Measurements from ENCODE around the gene TSPOAP1.

Gene TSPOAP1

DNA sequence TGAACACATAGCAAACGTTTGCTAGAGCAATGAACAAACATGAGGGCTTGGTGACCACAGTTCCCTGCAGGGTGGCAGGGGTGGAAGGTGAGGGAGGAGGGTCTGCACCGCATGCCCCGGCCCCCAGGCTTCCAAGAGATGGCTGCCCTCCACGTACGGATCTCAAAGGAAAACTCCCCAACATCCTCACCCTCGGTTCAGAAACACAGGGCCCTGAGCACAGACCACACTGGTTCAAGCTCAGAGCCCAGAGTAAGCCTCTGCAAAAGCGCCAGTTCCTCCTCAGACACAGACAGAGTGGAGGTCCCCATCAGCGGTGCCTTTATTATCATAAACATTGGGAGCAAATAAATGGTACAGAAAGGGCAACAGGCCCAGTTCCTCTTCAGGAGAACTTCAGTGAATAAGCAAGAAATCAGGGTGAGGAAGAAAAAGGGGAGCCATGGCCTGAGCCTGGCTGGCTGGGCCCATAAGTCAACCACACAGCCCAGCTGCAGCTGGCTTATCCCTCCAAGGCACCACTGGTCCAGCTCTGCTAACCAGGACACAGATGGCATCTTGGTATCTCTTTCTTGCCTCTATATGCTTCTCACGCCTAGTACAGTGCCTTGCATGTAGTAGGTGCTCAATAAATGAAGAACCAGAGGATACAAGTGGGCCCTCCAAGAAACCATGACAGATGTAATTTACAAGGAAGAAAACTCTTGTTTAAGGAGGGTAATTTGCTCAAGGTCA is 58.9 kb downstream of the TSPOAP1 start:
- DNase-seq (ENCODE audit: low spot score) (no peak), ATAC-seq (ENCODE audit: low read depth) (no peak)
- TF ChIP-seq, protein P1, sequence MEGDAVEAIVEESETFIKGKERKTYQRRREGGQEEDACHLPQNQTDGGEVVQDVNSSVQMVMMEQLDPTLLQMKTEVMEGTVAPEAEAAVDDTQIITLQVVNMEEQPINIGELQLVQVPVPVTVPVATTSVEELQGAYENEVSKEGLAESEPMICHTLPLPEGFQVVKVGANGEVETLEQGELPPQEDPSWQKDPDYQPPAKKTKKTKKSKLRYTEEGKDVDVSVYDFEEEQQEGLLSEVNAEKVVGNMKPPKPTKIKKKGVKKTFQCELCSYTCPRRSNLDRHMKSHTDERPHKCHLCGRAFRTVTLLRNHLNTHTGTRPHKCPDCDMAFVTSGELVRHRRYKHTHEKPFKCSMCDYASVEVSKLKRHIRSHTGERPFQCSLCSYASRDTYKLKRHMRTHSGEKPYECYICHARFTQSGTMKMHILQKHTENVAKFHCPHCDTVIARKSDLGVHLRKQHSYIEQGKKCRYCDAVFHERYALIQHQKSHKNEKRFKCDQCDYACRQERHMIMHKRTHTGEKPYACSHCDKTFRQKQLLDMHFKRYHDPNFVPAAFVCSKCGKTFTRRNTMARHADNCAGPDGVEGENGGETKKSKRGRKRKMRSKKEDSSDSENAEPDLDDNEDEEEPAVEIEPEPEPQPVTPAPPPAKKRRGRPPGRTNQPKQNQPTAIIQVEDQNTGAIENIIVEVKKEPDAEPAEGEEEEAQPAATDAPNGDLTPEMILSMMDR (IDR thresholded peaks at IDR 0.05; ENCODE audit: poor library complexity, severe bottlenecking): no peak
- no peaks in the 10 kb centered on the region for H3K4me1 ChIP-seq (ENCODE audit: insufficient read depth, poor library complexity, severe bottlenecking)
- H3K9me3 ChIP-seq (ENCODE audit: severe bottlenecking): no peaks in the 10 kb centered on the region
- no peaks in the 10 kb centered on the region for H3K36me3 ChIP-seq (ENCODE audit: low read depth)
- H3K27ac ChIP-seq (ENCODE audit: poor library complexity, severe bottlenecking): no peak overlapping the region
- H3K4me3 ChIP-seq (ENCODE audit: severe bottlenecking): no peak overlapping the region
- peaks cover 9% of the 10 kb centered on the region for H3K27me3 ChIP-seq (ENCODE audit: insufficient read depth, poor library complexity, severe bottlenecking)

- Histone ChIP-seq H3K9me3 (ENCODE audit: severe bottlenecking) (no peaks in the 10 kb centered on the region), H3K27me3 (ENCODE audit: insufficient read depth, poor library complexity, severe bottlenecking) (peaks cover 17% of the 10 kb centered on the region), H3K36me3 (ENCODE audit: low read depth) (no peaks in the 10 kb centered on the region), H3K4me3 (ENCODE audit: severe bottlenecking) (no peak overlapping the region), H3K27ac (ENCODE audit: poor library complexity, severe bottlenecking) (no peak overlapping the region), H3K4me1 (ENCODE audit: insufficient read depth, poor library complexity, severe bottlenecking) (no peaks in the 10 kb centered on the region)
- ATAC-seq (ENCODE audit: low read depth): no peak
- TF ChIP-seq, protein P1 (IDR thresholded peaks at IDR 0.05; ENCODE audit: poor library complexity, severe bottlenecking): no peak
- no peak for DNase-seq (ENCODE audit: low spot score)
Observed at GRCh38 chr17:58268774-58269556, 59.6 kb downstream of the TSPOAP1 start.

- DNase-seq (ENCODE audit: low spot score) (no peak), ATAC-seq (ENCODE audit: low read depth) (no peak)
- peaks cover 23% of the 10 kb centered on the region for H3K27me3 ChIP-seq (ENCODE audit: insufficient read depth, poor library complexity, severe bottlenecking)
- H3K27ac ChIP-seq (ENCODE audit: poor library complexity, severe bottlenecking): no peak overlapping the region
- no peak overlapping the region for H3K4me3 ChIP-seq (ENCODE audit: severe bottlenecking)
- H3K36me3 ChIP-seq (ENCODE audit: low read depth): no peaks in the 10 kb centered on the region
- H3K4me1 ChIP-seq (ENCODE audit: insufficient read depth, poor library complexity, severe bottlenecking): no peaks in the 10 kb centered on the region
- no peaks in the 10 kb centered on the region for H3K9me3 ChIP-seq (ENCODE audit: severe bottlenecking)
- TF ChIP-seq, protein P1 (IDR thresholded peaks at IDR 0.05; ENCODE audit: poor library complexity, severe bottlenecking): no peak
Observed at GRCh38 chr17:58268326-58268725, 60.3 kb downstream of the TSPOAP1 start.

GRCh38 chr17:58267347-58268324 is 61.0 kb downstream of the TSPOAP1 start:
- no peaks in the 10 kb centered on the region for H3K36me3 ChIP-seq (ENCODE audit: low read depth)
- TF ChIP-seq, protein P1 (IDR thresholded peaks at IDR 0.05; ENCODE audit: poor library complexity, severe bottlenecking): no peak
- H3K9me3 ChIP-seq (ENCODE audit: severe bottlenecking): no peaks in the 10 kb centered on the region
- H3K27me3 ChIP-seq (ENCODE audit: insufficient read depth, poor library complexity, severe bottlenecking): peaks cover 30% of the 10 kb centered on the region
- H3K4me3 ChIP-seq (ENCODE audit: severe bottlenecking): no peak overlapping the region
- H3K4me1 ChIP-seq (ENCODE audit: insufficient read depth, poor library complexity, severe bottlenecking): no peaks in the 10 kb centered on the region
- H3K27ac ChIP-seq (ENCODE audit: poor library complexity, severe bottlenecking): no peak overlapping the region
- no peak for DNase-seq (ENCODE audit: low spot score)
- ATAC-seq (ENCODE audit: low read depth): no peak
